CD8-positive, alpha-beta memory T cell (primary cell): ENCODE results near the gene SEZ6L. TPM values are rescaled to one million over a fixed set of nuclear protein-coding genes. Genes with fewer than 3 reads are reported as not detected.

Experiments
- CTCF ChIA-PET: fragments of 350-600 bp; sonication (Branson Sonifier 250); formaldehyde crosslinking; loops from one replicate; lab custom pipeline; 2021; ENCODE audit warnings: antibody characterized with exemption; lab: Charles Lee
- POLR2A ChIA-PET: fragments of 350-600 bp; sonication (Branson Sonifier 250); formaldehyde crosslinking; loops from one replicate; lab custom pipeline; 2021; ENCODE audit warnings: antibody characterized with exemption; lab: Charles Lee
- DNase-seq, 5 donors: peaks; one replicate each; pipeline versions ENCODE4 v3.0.0 to v3.0.0-alpha.2; 2020 to 2022; ENCODE audit warnings: mixed read lengths in 1 of 5
- H3K27ac ChIP-seq: one replicate; pipeline ENCODE4 v1.7.0; 2013; ENCODE audit warnings: low read depth, mild to moderate bottlenecking, low read length, moderate library complexity
- H3K27me3 ChIP-seq: 2 replicates; pipeline ENCODE4 v1.7.0; 2013; ENCODE audit warnings: low read length, mild to moderate bottlenecking; ENCODE audit not compliant: insufficient read depth, poor library complexity, severe bottlenecking
- H3K36me3 ChIP-seq: 2 replicates; pipeline ENCODE4 v1.7.0; 2013; ENCODE audit warnings: mild to moderate bottlenecking, low read length, moderate library complexity; ENCODE audit not compliant: insufficient read depth
- H3K4me1 ChIP-seq: 2 replicates; pipeline ENCODE4 v1.7.0; 2013; ENCODE audit warnings: mild to moderate bottlenecking, low read length, moderate library complexity; ENCODE audit not compliant: insufficient read depth
- H3K4me3 ChIP-seq: 2 replicates; pipeline ENCODE4 v1.7.0; 2013; ENCODE audit warnings: mild to moderate bottlenecking, low read length
- H3K9me3 ChIP-seq: 2 replicates; pipeline ENCODE4 v1.7.0; 2013; ENCODE audit warnings: mild to moderate bottlenecking, low read length
- H3K27ac Mint-ChIP-seq, 8 donors: one replicate each; pipeline ENCODE4 v1.8.0; 2020 to 2021; ENCODE audit warnings: mixed read lengths in 8 of 8, mild to moderate bottlenecking in 6 of 8, inconsistent platforms in 3 of 8, moderate library complexity in 3 of 8
- H3K27me3 Mint-ChIP-seq, 2 donors: one replicate each; pipeline ENCODE4 v1.8.0; 2020 to 2021; ENCODE audit warnings: mixed read lengths in 2 of 2, mild to moderate bottlenecking in 1 of 2, moderate library complexity in 1 of 2
- H3K36me3 Mint-ChIP-seq, 3 donors: one replicate each; pipeline ENCODE4 v1.8.0; 2020 to 2021; ENCODE audit warnings: mixed read lengths in 3 of 3, inconsistent platforms in 1 of 3, mild to moderate bottlenecking in 1 of 3
- H3K4me1 Mint-ChIP-seq, 3 donors: one replicate each; pipeline ENCODE4 v1.8.0; 2020 to 2021; ENCODE audit warnings: mixed read lengths in 3 of 3, inconsistent platforms in 1 of 3, mild to moderate bottlenecking in 1 of 3
- H3K4me3 Mint-ChIP-seq, 7 donors: one replicate each; pipeline ENCODE4 v1.8.0; 2020 to 2021; ENCODE audit warnings: mixed read lengths in 7 of 7, mild to moderate bottlenecking in 6 of 7, moderate library complexity in 4 of 7, inconsistent platforms in 2 of 7
- H3K9me3 Mint-ChIP-seq, 5 donors: one replicate each; pipeline ENCODE4 v1.8.0; 2020 to 2022; ENCODE audit warnings: mixed read lengths in 5 of 5, mild to moderate bottlenecking in 3 of 5, moderate library complexity in 2 of 5, inconsistent platforms in 1 of 5
- polyA plus RNA-seq: library from polyadenylated mRNA; unstranded; fragments of 300-500 nt; fragmentation: Illumina TruSeq; gene quantifications from one replicate; pipeline ENCODE4 v1.2.3, GENCODE V29; 2021
- total RNA-seq, 2 experiments: library from RNA; stranded (reverse); gene quantifications; one replicate each; pipeline ENCODE4 v1.2.3, GENCODE V29; 2021

The SEZ6L gene
- total RNA-seq (not detected), polyA plus RNA-seq (not detected)

- Histone ChIP-seq H3K27me3 (peaks cover 17% of the 10 kb centered on the region), H3K9me3 (no peaks in the 10 kb centered on the region), H3K4me3 (no peak within 1 kb of the TSS), H3K36me3 (no peaks in the 10 kb centered on the region), H3K4me1 (no peaks in the 10 kb centered on the region), H3K27ac (no peak within 1 kb of the TSS)
- ChIA-PET POLR2A (no interaction called here), CTCF (no interaction called here)
- Mint-ChIP-seq H3K27me3 (peaks cover 31 to 86% of the 10 kb centered on the region in 2 donors), H3K36me3 (no peaks in the 10 kb centered on the region), H3K9me3 (peaks cover 0 to 7% (median 0%) of the 10 kb centered on the region in 5 donors), H3K4me1 (peaks cover 0 to 9% (median 4%) of the 10 kb centered on the region in 3 donors), H3K27ac (no peak within 1 kb of the TSS), H3K4me3 (peak within 1 kb of the TSS in 3 of 7 donors; percentile 1 to 77 (median 8))
- DNase-seq, result no peak
These were observed at the start of gene SEZ6L for GRCh38 chr22:26169315-26170111. Gene SEZ6L (plus strand): TSS chr22:26169462. CDS start chr22:26169670, 208 bp downstream.

- Mint-ChIP-seq H3K36me3 (no peaks in the 10 kb centered on the region), H3K27me3 (peaks cover 3 to 8% of the 10 kb centered on the region in 2 donors), H3K9me3 (peaks cover 0 to 3% (median 0%) of the 10 kb centered on the region in 5 donors), H3K27ac (peak overlapping the region in 2 of 8 donors; percentile 5 to 89), H3K4me3 (peak overlapping the region; percentile 27 to 59 (median 36)), H3K4me1 (peaks cover 2 to 11% (median 9%) of the 10 kb centered on the region in 3 donors)
- Histone ChIP-seq H3K27ac (no peak overlapping the region), H3K9me3 (no peaks in the 10 kb centered on the region), H3K4me1 (no peaks in the 10 kb centered on the region), H3K4me3 (no peak overlapping the region), H3K27me3 (no peaks in the 10 kb centered on the region), H3K36me3 (no peaks in the 10 kb centered on the region)
- CTCF ChIA-PET, result no interaction called here
- POLR2A ChIA-PET, result no interaction called here
- no peak for DNase-seq
These were observed 46.3 kb upstream of the SEZ6L start for GRCh38 chr22:26122920-26123468.

GRCh38 chr22:26124991-26125725 is 44.1 kb upstream of the SEZ6L start:
- Mint-ChIP-seq H3K36me3 (no peaks in the 10 kb centered on the region), H3K27me3 (peaks cover 3 to 8% of the 10 kb centered on the region in 2 donors), H3K4me3 (no peak overlapping the region), H3K27ac (no peak overlapping the region), H3K4me1 (peaks cover 2 to 11% (median 9%) of the 10 kb centered on the region in 3 donors), H3K9me3 (peaks cover 0 to 3% (median 0%) of the 10 kb centered on the region in 5 donors)
- ChIA-PET POLR2A (no interaction called here), CTCF (no interaction called here)
- Histone ChIP-seq H3K4me1 (no peaks in the 10 kb centered on the region), H3K4me3 (no peak overlapping the region), H3K27me3 (no peaks in the 10 kb centered on the region), H3K9me3 (no peaks in the 10 kb centered on the region), H3K27ac (no peak overlapping the region), H3K36me3 (no peaks in the 10 kb centered on the region)
- no peak for DNase-seq

GRCh38 chr22:26127126-26127525 is 42.1 kb upstream of the SEZ6L start:
- H3K4me1 Mint-ChIP-seq, result peaks cover 2 to 9% (median 9%) of the 10 kb centered on the region in 3 donors
- CTCF ChIA-PET, result no interaction called here
- H3K4me3 Mint-ChIP-seq, result no peak overlapping the region
- H3K9me3 Mint-ChIP-seq, result peaks cover 0 to 3% (median 0%) of the 10 kb centered on the region in 5 donors
- H3K27me3 ChIP-seq, result no peaks in the 10 kb centered on the region
- no peaks in the 10 kb centered on the region for H3K36me3 Mint-ChIP-seq
- H3K27me3 Mint-ChIP-seq, result peaks cover 4 to 5% of the 10 kb centered on the region in 2 donors
- H3K4me3 ChIP-seq, result no peak overlapping the region
- H3K27ac ChIP-seq, result no peak overlapping the region
- no peak for DNase-seq
- H3K36me3 ChIP-seq, result no peaks in the 10 kb centered on the region
- H3K4me1 ChIP-seq, result no peaks in the 10 kb centered on the region
- H3K9me3 ChIP-seq, result no peaks in the 10 kb centered on the region
- H3K27ac Mint-ChIP-seq, result no peak overlapping the region
- POLR2A ChIA-PET, result no interaction called here

GRCh38 chr22:26127556-26127955 is 41.7 kb upstream of the SEZ6L start:
- POLR2A ChIA-PET, result no interaction called here

GRCh38 chr22:26131589-26132154 is 37.6 kb upstream of the SEZ6L start:
- no peaks in the 10 kb centered on the region for H3K9me3 Mint-ChIP-seq
- H3K27ac Mint-ChIP-seq, result no peak overlapping the region
- Histone ChIP-seq H3K4me1 (no peaks in the 10 kb centered on the region), H3K9me3 (no peaks in the 10 kb centered on the region), H3K27me3 (peaks cover 4% of the 10 kb centered on the region), H3K36me3 (no peaks in the 10 kb centered on the region), H3K27ac (no peak overlapping the region), H3K4me3 (no peak overlapping the region)
- H3K36me3 Mint-ChIP-seq, result no peaks in the 10 kb centered on the region
- POLR2A ChIA-PET, result no interaction called here
- CTCF ChIA-PET, result no interaction called here
- no peaks in the 10 kb centered on the region for H3K4me1 Mint-ChIP-seq
- H3K27me3 Mint-ChIP-seq, result peaks cover 0 to 5% of the 10 kb centered on the region in 2 donors
- H3K4me3 Mint-ChIP-seq, result no peak overlapping the region
- no peak for DNase-seq

More at GRCh38 chr22:26127556-26127955, 41.7 kb upstream of the SEZ6L start:
- CTCF ChIA-PET, result no interaction called here
- DNase-seq, result no peak
- H3K4me3 Mint-ChIP-seq, result no peak overlapping the region
- Histone ChIP-seq H3K4me3 (no peak overlapping the region), H3K4me1 (no peaks in the 10 kb centered on the region), H3K27ac (no peak overlapping the region), H3K27me3 (no peaks in the 10 kb centered on the region), H3K9me3 (no peaks in the 10 kb centered on the region), H3K36me3 (no peaks in the 10 kb centered on the region)
- H3K27me3 Mint-ChIP-seq, result peaks cover 4 to 5% of the 10 kb centered on the region in 2 donors
- H3K4me1 Mint-ChIP-seq, result peaks cover 2 to 9% (median 7%) of the 10 kb centered on the region in 3 donors
- H3K9me3 Mint-ChIP-seq, result no peaks in the 10 kb centered on the region
- H3K27ac Mint-ChIP-seq, result no peak overlapping the region
- no peaks in the 10 kb centered on the region for H3K36me3 Mint-ChIP-seq

GRCh38 chr22:26134654-26135330 is 34.5 kb upstream of the SEZ6L start:
- POLR2A ChIA-PET, result no interaction called here
- H3K4me1 ChIP-seq, result no peaks in the 10 kb centered on the region

More at GRCh38 chr22:26134654-26135330, 34.5 kb upstream of the SEZ6L start:
- H3K9me3 Mint-ChIP-seq, result no peaks in the 10 kb centered on the region
- CTCF ChIA-PET, result no interaction called here
- H3K4me3 ChIP-seq, result no peak overlapping the region
- peaks cover 4% of the 10 kb centered on the region for H3K27me3 ChIP-seq
- no peak for DNase-seq
- no peak overlapping the region for H3K27ac ChIP-seq
- H3K9me3 ChIP-seq, result no peaks in the 10 kb centered on the region
- H3K36me3 ChIP-seq, result no peaks in the 10 kb centered on the region
- no peak overlapping the region for H3K4me3 Mint-ChIP-seq
- no peaks in the 10 kb centered on the region for H3K4me1 Mint-ChIP-seq
- H3K36me3 Mint-ChIP-seq, result no peaks in the 10 kb centered on the region
- peaks cover 3 to 10% of the 10 kb centered on the region in 2 donors for H3K27me3 Mint-ChIP-seq
- H3K27ac Mint-ChIP-seq, result no peak overlapping the region
